CD4-positive, alpha-beta T cell treated with Interleukin-17A for 1 hour (primary cell): ENCODE results near the gene CCDC91.
"Not testable (repeated sequence)": the region's sequence is repeated elsewhere in the genome, so short reads cannot be mapped to it uniquely, and the experiment has no call there.

ENCODE experiments used
- DNase-seq: peaks from one replicate; pipeline ENCODE4 v3.0.0-alpha.2; 2020

The CCDC91 gene

GRCh38 chr12:28471762-28472161 lies 281.5 kb downstream of the CCDC91 start:
- not testable (repeated sequence) for DNase-seq

- not testable (repeated sequence) for DNase-seq
These were observed 285.9 kb downstream of the CCDC91 start for GRCh38 chr12:28476206-28476605.

GRCh38 chr12:28479097-28479496 lies 288.8 kb downstream of the CCDC91 start:
- DNase-seq = not testable (repeated sequence)

GRCh38 chr12:28479683-28480082 lies 289.4 kb downstream of the CCDC91 start:
- DNase-seq = no peak

GRCh38 chr12:28484156-28484555 lies 293.9 kb downstream of the CCDC91 start:
- no peak for DNase-seq

GRCh38 chr12:28486521-28486920 lies 296.3 kb downstream of the CCDC91 start:
- DNase-seq = no peak

GRCh38 chr12:28489246-28489645 lies 299.0 kb downstream of the CCDC91 start:
- no peak for DNase-seq

GRCh38 chr12:28497889-28498411 lies 307.7 kb downstream of the CCDC91 start:
- DNase-seq = no peak

GRCh38 chr12:28498850-28499249 lies 308.6 kb downstream of the CCDC91 start:
- no peak for DNase-seq

- DNase-seq = no peak
These were observed 310.2 kb downstream of the CCDC91 start for GRCh38 chr12:28500373-28501024.

- DNase-seq = no peak
These were observed 316.0 kb downstream of the CCDC91 start for GRCh38 chr12:28506271-28506670.

- DNase-seq = no peak
These were observed 316.8 kb downstream of the CCDC91 start for GRCh38 chr12:28507033-28507432.

- DNase-seq = no peak
These were observed 317.6 kb downstream of the CCDC91 start for GRCh38 chr12:28507867-28508266.

- no peak for DNase-seq
These were observed 322.1 kb downstream of the CCDC91 start for GRCh38 chr12:28512406-28512805.

GRCh38 chr12:28512876-28513275 lies 322.6 kb downstream of the CCDC91 start:
- DNase-seq = no peak

- no peak for DNase-seq
These were observed 323.7 kb downstream of the CCDC91 start for GRCh38 chr12:28513983-28514382.

- no peak for DNase-seq
These were observed 326.8 kb downstream of the CCDC91 start for GRCh38 chr12:28517101-28517500.

- DNase-seq = no peak
These were observed 337.5 kb downstream of the CCDC91 start for GRCh38 chr12:28527631-28528249.

GRCh38 chr12:28535216-28535615 lies 345.0 kb downstream of the CCDC91 start:
- no peak for DNase-seq

- no peak for DNase-seq
These were observed 345.8 kb downstream of the CCDC91 start for GRCh38 chr12:28536088-28536487.

- DNase-seq = no peak
These were observed 347.2 kb downstream of the CCDC91 start for GRCh38 chr12:28537474-28537873.

- DNase-seq = no peak
These were observed 349.6 kb downstream of the CCDC91 start for GRCh38 chr12:28539691-28540323.

GRCh38 chr12:28540324-28540714 lies 350.1 kb downstream of the CCDC91 start:
- no peak for DNase-seq
